ENCODE results near the gene EFCAB12.
A peak's percentile ranks its signal among the peaks of the same experiment; 100 is the strongest.

Gene EFCAB12

GRCh38 chr3:129428376-129429079 lies at the start of gene EFCAB12:
EFCAB12 (minus strand) TSS chr3:129428636; CDS start chr3:129428488, 148 bp downstream.
- DNase-seq (ENCODE audit: low read depth) = peak; percentile 77

- DNase-seq (ENCODE audit: low read depth) = no peak
These were observed 48.1 kb upstream of the EFCAB12 start for GRCh38 chr3:129476586-129476985.

- DNase-seq (ENCODE audit: low read depth) = no peak
These were observed 47.4 kb upstream of the EFCAB12 start for GRCh38 chr3:129475863-129476262.

GRCh38 chr3:129474984-129475804 lies 46.8 kb upstream of the EFCAB12 start:
- no peak for DNase-seq (ENCODE audit: low read depth)

GRCh38 chr3:129473769-129474152 lies 45.3 kb upstream of the EFCAB12 start:
- no peak for DNase-seq (ENCODE audit: low read depth)

GRCh38 chr3:129473067-129473768 lies 44.8 kb upstream of the EFCAB12 start:
- no peak for DNase-seq (ENCODE audit: low read depth)

- no peak for DNase-seq (ENCODE audit: low read depth)
These were observed 42.4 kb upstream of the EFCAB12 start for GRCh38 chr3:129470861-129471260.

- no peak for DNase-seq (ENCODE audit: low read depth)
These were observed 40.6 kb upstream of the EFCAB12 start for GRCh38 chr3:129469026-129469425.

- DNase-seq (ENCODE audit: low read depth) = no peak
These were observed 39.5 kb upstream of the EFCAB12 start for GRCh38 chr3:129467932-129468331.

GRCh38 chr3:129463716-129464115 lies 35.3 kb upstream of the EFCAB12 start:
- no peak for DNase-seq (ENCODE audit: low read depth)

GRCh38 chr3:129463094-129463493 lies 34.7 kb upstream of the EFCAB12 start:
- DNase-seq (ENCODE audit: low read depth) = no peak

- no peak for DNase-seq (ENCODE audit: low read depth)
These were observed 34.0 kb upstream of the EFCAB12 start for GRCh38 chr3:129462361-129462968.

GRCh38 chr3:129461461-129462146 lies 33.2 kb upstream of the EFCAB12 start:
- no peak for DNase-seq (ENCODE audit: low read depth)

GRCh38 chr3:129461022-129461421 lies 32.6 kb upstream of the EFCAB12 start:
- no peak for DNase-seq (ENCODE audit: low read depth)

- no peak for DNase-seq (ENCODE audit: low read depth)
These were observed 32.1 kb upstream of the EFCAB12 start for GRCh38 chr3:129460572-129460971.

- no peak for DNase-seq (ENCODE audit: low read depth)
These were observed 31.7 kb upstream of the EFCAB12 start for GRCh38 chr3:129460155-129460554.

- no peak for DNase-seq (ENCODE audit: low read depth)
These were observed 25.3 kb upstream of the EFCAB12 start for GRCh38 chr3:129453732-129454131.

- DNase-seq (ENCODE audit: low read depth) = no peak
These were observed 21.1 kb upstream of the EFCAB12 start for GRCh38 chr3:129449279-129450115.

- DNase-seq (ENCODE audit: low read depth) = no peak
These were observed 19.9 kb upstream of the EFCAB12 start for GRCh38 chr3:129448186-129448895.

GRCh38 chr3:129446926-129447325 lies 18.5 kb upstream of the EFCAB12 start:
- DNase-seq (ENCODE audit: low read depth) = no peak

Data from activated gamma-delta T cell treated with anti-CD3 and anti-CD28 coated beads, Interleukin-2, amount 50 U/mL, for 16 hours (primary cell).